Right lobe of liver (tissue), 6 donors: ENCODE data around the gene IFT43. TPM values are rescaled to one million over a fixed set of nuclear protein-coding genes. Genes with fewer than 3 reads are reported as not detected.
A peak's percentile ranks its signal among the peaks of the same experiment; 100 is the strongest.

Experiments
- ATAC-seq, 4 donors: fragments of 200-7000 bp; cut with Tn5 transposase; one replicate each; pipeline ENCODE4 v1.9.1; 2020; ENCODE audit warnings: mild to moderate bottlenecking in 4 of 4, moderate library complexity in 4 of 4
- DNase-seq, 3 donors: peaks; one replicate each; pipeline ENCODE4 v3.0.0-alpha.2; 2020
- H3K27ac ChIP-seq, 3 donors: fragments of 200-600 bp; one replicate each; pipeline ENCODE4 v1.8.0; 2022
- H3K27me3 ChIP-seq, 2 donors: fragments of 200-600 bp; one replicate each; pipeline ENCODE4 v1.8.0; 2022
- H3K36me3 ChIP-seq, 4 donors: fragments of 200-600 bp; sonication (generic) in 1 of 4; one replicate each; pipeline versions ENCODE4 v1.5.1 to v1.8.0; 2017 to 2022; ENCODE audit warnings: control low read depth in 1 of 4
- H3K4me1 ChIP-seq, 4 donors: fragments of 200-600 bp; sonication (generic) in 1 of 4; one replicate each; pipeline versions ENCODE4 v1.5.1 to v1.8.0; 2017 to 2022; ENCODE audit warnings: control low read depth in 1 of 4
- H3K4me3 ChIP-seq, 3 donors: fragments of 200-600 bp; one replicate each; pipeline ENCODE4 v1.8.0; 2022
- H3K9me3 ChIP-seq, 4 donors: fragments of 200-600 bp; sonication (generic) in 1 of 4; one replicate each; pipeline versions ENCODE4 v1.5.1 to v1.8.0; 2017 to 2022; ENCODE audit warnings: control low read depth in 1 of 4
- CTCF ChIP-seq, 4 donors: fragments of 200-600 bp in 3 of 4; fragments of 450-650 bp in 1 of 4; IDR thresholded peaks; one replicate each; pipeline versions ENCODE4 v1.5.1 to v1.8.0; 2016 to 2022; ENCODE audit warnings: antibody characterized with exemption in 4 of 4, mild to moderate bottlenecking in 2 of 4
- POLR2A ChIP-seq: fragments of 450-650 bp; IDR thresholded peaks from one replicate; pipeline ENCODE4 v1.6.1; 2017; ENCODE audit warnings: antibody characterized with exemption, mild to moderate bottlenecking
- WGBS: methylation state at CpG from one replicate; pipeline ENCODE4 v1.1.6; 2018; ENCODE audit warnings: low coverage, low lambda C conversion rate; ENCODE audit not compliant: insufficient coverage; ENCODE audit errors: missing lambda C conversion rate; 5-methylcytosine and 5-hydroxymethylcytosine counted together
- intact Hi-C, 2 donors: fragments of 100-400 bp; cut with DNase I; formaldehyde crosslinking; loops; one replicate each; pipeline versions ENCODE4 v1.11.2 to v1.14.1; 2022
- total RNA-seq, 6 experiments: library from RNA; depleted of rRNA in 2 of 6; stranded (reverse); fragments of >200 nt in 2 of 6; fragmentation: NEBNext Ultra II Directional in 3 of 6; extraction: Animal tissue kit (Norgen Biotek cat#: 25700) in 3 of 6; gene quantifications; one replicate each; pipeline versions ENCODE4 v1.1.0 to v1.2.4, GENCODE V29; 2016 to 2023
- donor health status: DM: no; HTN: yes; CAD: no.
- donor health status: DM: no; HTN: no; CAD: no.
- donor health status: DM: no; HTN: no; CAD: no.
- donor health status: DM: no; HTN: yes; CAD: no.
- donor health status: DM: no; HTN: yes; CAD: no.

IFT43 gene
- total RNA-seq, 6 experiments from 2014 or later = 13.8 to 36.6 (median 20.7) TPM

- H3K9me3 ChIP-seq = no peaks in the 10 kb centered on the region
- TF ChIP-seq POLR2A (no peak), CTCF (IDR thresholded peaks at IDR 0.05) (no peak)
- H3K4me3 ChIP-seq = no peak overlapping the region
- DNase-seq (no peak), ATAC-seq (peak in 2 of 4 donors; percentile 23 to 27)
- intact Hi-C loops = loop anchor here (5.0 to 10.0 kb wide), 2 partner anchors 70 to 273 kb away; no protein-coding TSS in a partner anchor
- 20% methylated on average over 3 of the region's 3 CpGs for WGBS
- peaks cover 0 to 17% (median 5%) of the 10 kb centered on the region in 4 donors for H3K4me1 ChIP-seq
- no peak overlapping the region for H3K27ac ChIP-seq
- H3K36me3 ChIP-seq = no peaks in the 10 kb centered on the region
- no peaks in the 10 kb centered on the region for H3K27me3 ChIP-seq
Observed at GRCh38 chr14:75977582-75977943, 8.0 kb upstream of the IFT43 start.

GRCh38 chr14:75978249-75978731, 7.3 kb upstream of the IFT43 start:
- no peak for TF ChIP-seq POLR2A
- TF ChIP-seq CTCF (IDR thresholded peaks at IDR 0.05) = no peak
- intact Hi-C loops = loop anchor here (5.0 to 10.0 kb wide), 2 partner anchors 71 to 273 kb away; no protein-coding TSS in a partner anchor
- Histone ChIP-seq H3K27me3 (no peaks in the 10 kb centered on the region), H3K36me3 (no peaks in the 10 kb centered on the region), H3K9me3 (no peaks in the 10 kb centered on the region), H3K27ac (no peak overlapping the region), H3K4me1 (peaks cover 0 to 17% (median 5%) of the 10 kb centered on the region in 4 donors), H3K4me3 (peak overlapping the region in 1 of 3 donors; percentile 12)
- DNase-seq (no peak), ATAC-seq (no peak)
- 76% methylated on average over 5 of the region's 10 CpGs for WGBS

- Histone ChIP-seq H3K4me1 (peaks cover 0 to 18% (median 7%) of the 10 kb centered on the region in 4 donors), H3K36me3 (no peaks in the 10 kb centered on the region), H3K27me3 (no peaks in the 10 kb centered on the region), H3K4me3 (peak overlapping the region in 2 of 3 donors; percentile 1 to 12), H3K27ac (no peak overlapping the region), H3K9me3 (no peaks in the 10 kb centered on the region)
- DNase-seq (peak in 1 of 3 donors; percentile 34), ATAC-seq (peak in 1 of 4 donors; percentile 15)
- 19% methylated on average over 5 of the region's 14 CpGs for WGBS
- peak; percentile 27 to 46 (median 44) for TF ChIP-seq CTCF (IDR thresholded peaks at IDR 0.05)
- TF ChIP-seq POLR2A = no peak
- intact Hi-C loops = loop anchor here (5.0 to 10.0 kb wide), 2 partner anchors 72 to 274 kb away; no protein-coding TSS in a partner anchor
Observed at GRCh38 chr14:75979071-75979571, 6.4 kb upstream of the IFT43 start.

GRCh38 chr14:75979648-75980565, 5.7 kb upstream of the IFT43 start:
- H3K4me3 ChIP-seq = peak overlapping the region; percentile 3 to 67 (median 66)
- intact Hi-C loops = loop anchor here (5.0 to 10.0 kb wide), 4 partner anchors 73 to 275 kb away; no protein-coding TSS in a partner anchor
- H3K27me3 ChIP-seq = no peaks in the 10 kb centered on the region
- WGBS = 66% methylated on average over 24 of the region's 27 CpGs
- ATAC-seq (no peak), DNase-seq (no peak)
- peak overlapping the region in 1 of 3 donors; percentile 11 for H3K27ac ChIP-seq
- H3K36me3 ChIP-seq = no peaks in the 10 kb centered on the region
- TF ChIP-seq CTCF (IDR thresholded peaks at IDR 0.05) (no peak), POLR2A (no peak)
- H3K4me1 ChIP-seq = peaks cover 0 to 26% (median 11%) of the 10 kb centered on the region in 4 donors
- no peaks in the 10 kb centered on the region for H3K9me3 ChIP-seq
